ENCODE results near the gene GPHN. TPM values are rescaled to one million over a fixed set of nuclear protein-coding genes. Genes with fewer than 3 reads are reported as not detected.

Gene GPHN
- total RNA-seq, 1 experiment from 2014 or later, result 18.1 TPM

GRCh38 chr14:66641861-66642635, 134.1 kb downstream of the GPHN start (continued):
- TF ChIP-seq ZSCAN18 (CRISPR knock-in tag; IDR thresholded peaks at IDR 0.05) (no peak), GRHL2 (CRISPR knock-in tag; IDR thresholded peaks at IDR 0.05; ENCODE audit: insufficient replicate concordance, severe bottlenecking) (no peak), CDX4 (CRISPR knock-in tag; IDR thresholded peaks at IDR 0.05; ENCODE audit: borderline replicate concordance) (no peak), ZBTB21 (CRISPR knock-in tag; IDR thresholded peaks at IDR 0.05; ENCODE audit: borderline replicate concordance) (no peak), GABPB1 (CRISPR knock-in tag; IDR thresholded peaks at IDR 0.05) (no peak), ETV6 (CRISPR knock-in tag; IDR thresholded peaks at IDR 0.05) (no peak), FOXJ3 (CRISPR knock-in tag; IDR thresholded peaks at IDR 0.05; ENCODE audit: borderline replicate concordance) (no peak)
- TF ChIP-seq, protein P1, sequence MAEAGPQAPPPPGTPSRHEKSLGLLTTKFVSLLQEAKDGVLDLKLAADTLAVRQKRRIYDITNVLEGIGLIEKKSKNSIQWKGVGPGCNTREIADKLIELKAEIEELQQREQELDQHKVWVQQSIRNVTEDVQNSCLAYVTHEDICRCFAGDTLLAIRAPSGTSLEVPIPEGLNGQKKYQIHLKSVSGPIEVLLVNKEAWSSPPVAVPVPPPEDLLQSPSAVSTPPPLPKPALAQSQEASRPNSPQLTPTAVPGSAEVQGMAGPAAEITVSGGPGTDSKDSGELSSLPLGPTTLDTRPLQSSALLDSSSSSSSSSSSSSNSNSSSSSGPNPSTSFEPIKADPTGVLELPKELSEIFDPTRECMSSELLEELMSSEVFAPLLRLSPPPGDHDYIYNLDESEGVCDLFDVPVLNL (CRISPR knock-in tag; IDR thresholded peaks at IDR 0.05; ENCODE audit: borderline replicate concordance, low read depth), result no peak

GRCh38 chr14:66643344-66643743, 135.4 kb downstream of the GPHN start:
- DNase-seq (ENCODE audit: low spot score) (no peak), ATAC-seq (no peak)
- Mint-ChIP-seq H3K4me3 (no peak overlapping the region), H3K27me3 (ENCODE audit: low read depth) (no peaks in the 10 kb centered on the region), H3K4me1 (peaks cover 9% of the 10 kb centered on the region), H3K36me3 (no peaks in the 10 kb centered on the region), H3K9me3 (no peaks in the 10 kb centered on the region), H3K27ac (no peak overlapping the region)
- POLR2A ChIA-PET, result no interaction called here
- CTCF ChIA-PET, result interaction anchor here (0.7 kb wide), 1 partner anchor 19 kb away, joined by 3 read pairs; no protein-coding TSS in a partner anchor
- TF ChIP-seq, protein P2, sequence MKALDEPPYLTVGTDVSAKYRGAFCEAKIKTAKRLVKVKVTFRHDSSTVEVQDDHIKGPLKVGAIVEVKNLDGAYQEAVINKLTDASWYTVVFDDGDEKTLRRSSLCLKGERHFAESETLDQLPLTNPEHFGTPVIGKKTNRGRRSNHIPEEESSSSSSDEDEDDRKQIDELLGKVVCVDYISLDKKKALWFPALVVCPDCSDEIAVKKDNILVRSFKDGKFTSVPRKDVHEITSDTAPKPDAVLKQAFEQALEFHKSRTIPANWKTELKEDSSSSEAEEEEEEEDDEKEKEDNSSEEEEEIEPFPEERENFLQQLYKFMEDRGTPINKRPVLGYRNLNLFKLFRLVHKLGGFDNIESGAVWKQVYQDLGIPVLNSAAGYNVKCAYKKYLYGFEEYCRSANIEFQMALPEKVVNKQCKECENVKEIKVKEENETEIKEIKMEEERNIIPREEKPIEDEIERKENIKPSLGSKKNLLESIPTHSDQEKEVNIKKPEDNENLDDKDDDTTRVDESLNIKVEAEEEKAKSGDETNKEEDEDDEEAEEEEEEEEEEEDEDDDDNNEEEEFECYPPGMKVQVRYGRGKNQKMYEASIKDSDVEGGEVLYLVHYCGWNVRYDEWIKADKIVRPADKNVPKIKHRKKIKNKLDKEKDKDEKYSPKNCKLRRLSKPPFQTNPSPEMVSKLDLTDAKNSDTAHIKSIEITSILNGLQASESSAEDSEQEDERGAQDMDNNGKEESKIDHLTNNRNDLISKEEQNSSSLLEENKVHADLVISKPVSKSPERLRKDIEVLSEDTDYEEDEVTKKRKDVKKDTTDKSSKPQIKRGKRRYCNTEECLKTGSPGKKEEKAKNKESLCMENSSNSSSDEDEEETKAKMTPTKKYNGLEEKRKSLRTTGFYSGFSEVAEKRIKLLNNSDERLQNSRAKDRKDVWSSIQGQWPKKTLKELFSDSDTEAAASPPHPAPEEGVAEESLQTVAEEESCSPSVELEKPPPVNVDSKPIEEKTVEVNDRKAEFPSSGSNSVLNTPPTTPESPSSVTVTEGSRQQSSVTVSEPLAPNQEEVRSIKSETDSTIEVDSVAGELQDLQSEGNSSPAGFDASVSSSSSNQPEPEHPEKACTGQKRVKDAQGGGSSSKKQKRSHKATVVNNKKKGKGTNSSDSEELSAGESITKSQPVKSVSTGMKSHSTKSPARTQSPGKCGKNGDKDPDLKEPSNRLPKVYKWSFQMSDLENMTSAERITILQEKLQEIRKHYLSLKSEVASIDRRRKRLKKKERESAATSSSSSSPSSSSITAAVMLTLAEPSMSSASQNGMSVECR (CRISPR knock-in tag; IDR thresholded peaks at IDR 0.05; ENCODE audit: borderline replicate concordance), result no peak
- no peak for TF ChIP-seq ATF6 (CRISPR knock-in tag; IDR thresholded peaks at IDR 0.05)
- TF ChIP-seq CTCF (IDR thresholded peaks at IDR 0.05), result no peak
- TF ChIP-seq, protein P3, sequence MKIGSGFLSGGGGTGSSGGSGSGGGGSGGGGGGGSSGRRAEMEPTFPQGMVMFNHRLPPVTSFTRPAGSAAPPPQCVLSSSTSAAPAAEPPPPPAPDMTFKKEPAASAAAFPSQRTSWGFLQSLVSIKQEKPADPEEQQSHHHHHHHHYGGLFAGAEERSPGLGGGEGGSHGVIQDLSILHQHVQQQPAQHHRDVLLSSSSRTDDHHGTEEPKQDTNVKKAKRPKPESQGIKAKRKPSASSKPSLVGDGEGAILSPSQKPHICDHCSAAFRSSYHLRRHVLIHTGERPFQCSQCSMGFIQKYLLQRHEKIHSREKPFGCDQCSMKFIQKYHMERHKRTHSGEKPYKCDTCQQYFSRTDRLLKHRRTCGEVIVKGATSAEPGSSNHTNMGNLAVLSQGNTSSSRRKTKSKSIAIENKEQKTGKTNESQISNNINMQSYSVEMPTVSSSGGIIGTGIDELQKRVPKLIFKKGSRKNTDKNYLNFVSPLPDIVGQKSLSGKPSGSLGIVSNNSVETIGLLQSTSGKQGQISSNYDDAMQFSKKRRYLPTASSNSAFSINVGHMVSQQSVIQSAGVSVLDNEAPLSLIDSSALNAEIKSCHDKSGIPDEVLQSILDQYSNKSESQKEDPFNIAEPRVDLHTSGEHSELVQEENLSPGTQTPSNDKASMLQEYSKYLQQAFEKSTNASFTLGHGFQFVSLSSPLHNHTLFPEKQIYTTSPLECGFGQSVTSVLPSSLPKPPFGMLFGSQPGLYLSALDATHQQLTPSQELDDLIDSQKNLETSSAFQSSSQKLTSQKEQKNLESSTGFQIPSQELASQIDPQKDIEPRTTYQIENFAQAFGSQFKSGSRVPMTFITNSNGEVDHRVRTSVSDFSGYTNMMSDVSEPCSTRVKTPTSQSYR (CRISPR knock-in tag; IDR thresholded peaks at IDR 0.05), result no peak
- no peak for TF ChIP-seq ZNF425 (CRISPR knock-in tag; conservative IDR thresholded peaks at IDR 0.05)
- TF ChIP-seq NFATC4 (CRISPR knock-in tag; IDR thresholded peaks at IDR 0.05), result no peak
- no peak for TF ChIP-seq ZNF138 (CRISPR knock-in tag; conservative IDR thresholded peaks at IDR 0.05)
- TF ChIP-seq JUN (CRISPR knock-in tag; IDR thresholded peaks at IDR 0.05), result no peak
